ENCODE results near the gene TDG.

Gene TDG

DNA sequence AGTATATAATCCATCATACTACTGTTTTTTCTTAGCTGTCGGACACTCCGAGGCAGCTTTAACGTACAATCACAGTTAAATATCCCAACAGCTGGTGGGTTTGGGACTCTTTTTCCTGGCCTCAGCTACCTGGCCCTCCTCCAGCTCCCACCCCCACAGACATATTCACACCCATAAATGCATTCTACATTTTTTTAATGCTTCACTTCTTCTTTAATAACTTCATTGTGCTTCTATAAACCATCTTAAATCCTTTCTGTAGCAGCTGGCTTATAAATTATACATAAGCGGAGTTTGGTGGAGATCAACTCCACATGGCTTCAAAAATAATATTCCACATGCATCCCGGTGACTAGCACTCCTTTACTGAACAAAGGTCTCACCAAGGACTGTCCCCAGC, 33.3 kb downstream of the TDG start:
- TF ChIP-seq, protein P1, sequence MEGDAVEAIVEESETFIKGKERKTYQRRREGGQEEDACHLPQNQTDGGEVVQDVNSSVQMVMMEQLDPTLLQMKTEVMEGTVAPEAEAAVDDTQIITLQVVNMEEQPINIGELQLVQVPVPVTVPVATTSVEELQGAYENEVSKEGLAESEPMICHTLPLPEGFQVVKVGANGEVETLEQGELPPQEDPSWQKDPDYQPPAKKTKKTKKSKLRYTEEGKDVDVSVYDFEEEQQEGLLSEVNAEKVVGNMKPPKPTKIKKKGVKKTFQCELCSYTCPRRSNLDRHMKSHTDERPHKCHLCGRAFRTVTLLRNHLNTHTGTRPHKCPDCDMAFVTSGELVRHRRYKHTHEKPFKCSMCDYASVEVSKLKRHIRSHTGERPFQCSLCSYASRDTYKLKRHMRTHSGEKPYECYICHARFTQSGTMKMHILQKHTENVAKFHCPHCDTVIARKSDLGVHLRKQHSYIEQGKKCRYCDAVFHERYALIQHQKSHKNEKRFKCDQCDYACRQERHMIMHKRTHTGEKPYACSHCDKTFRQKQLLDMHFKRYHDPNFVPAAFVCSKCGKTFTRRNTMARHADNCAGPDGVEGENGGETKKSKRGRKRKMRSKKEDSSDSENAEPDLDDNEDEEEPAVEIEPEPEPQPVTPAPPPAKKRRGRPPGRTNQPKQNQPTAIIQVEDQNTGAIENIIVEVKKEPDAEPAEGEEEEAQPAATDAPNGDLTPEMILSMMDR (IDR thresholded peaks at IDR 0.05): no peak
- Histone ChIP-seq H3K36me3 (no peaks in the 10 kb centered on the region), H3K27ac (no peak overlapping the region), H3K4me1 (ENCODE audit: control insufficient read depth in 1 of 2, insufficient read depth in 1 of 2, low read depth in 1 of 2, low read length in 1 of 2) (no peaks in the 10 kb centered on the region), H3K27me3 (peaks cover 39% of the 10 kb centered on the region), H3K9me3 (no peaks in the 10 kb centered on the region), H3K4me3 (ENCODE audit: low read depth in 1 of 2, low read length in 1 of 2) (no peak overlapping the region)

DNA sequence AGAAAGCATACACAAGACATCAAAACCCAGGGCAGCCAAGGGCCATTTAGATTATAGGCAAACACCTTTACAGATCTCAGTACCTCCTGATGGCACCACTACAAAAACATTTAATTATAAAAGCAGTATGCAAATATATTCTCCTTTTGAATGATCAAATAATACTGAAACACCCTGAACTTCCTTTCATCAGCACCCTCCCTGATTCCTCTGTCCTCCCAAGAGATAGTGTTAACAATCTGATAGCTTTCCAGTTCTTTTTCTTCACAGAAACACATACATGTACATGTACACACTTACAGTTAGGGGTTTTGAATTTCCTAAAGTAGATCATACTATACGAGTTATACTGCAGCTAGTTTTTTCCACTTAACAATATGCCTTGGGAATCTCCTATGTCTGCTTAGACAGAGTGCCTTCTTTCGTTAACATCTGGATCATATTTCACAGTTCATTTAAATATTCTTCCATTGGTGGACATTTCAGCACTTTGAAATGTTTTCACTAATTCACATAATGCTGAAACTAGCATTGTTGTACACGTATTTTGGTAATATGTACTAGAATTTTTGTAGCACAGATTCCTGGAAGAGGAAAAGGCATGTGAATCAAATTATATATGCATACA, 35.2 kb downstream of the TDG start:
- peaks cover 29% of the 10 kb centered on the region for H3K27me3 ChIP-seq
- TF ChIP-seq, protein P1 (IDR thresholded peaks at IDR 0.05): no peak

DNA sequence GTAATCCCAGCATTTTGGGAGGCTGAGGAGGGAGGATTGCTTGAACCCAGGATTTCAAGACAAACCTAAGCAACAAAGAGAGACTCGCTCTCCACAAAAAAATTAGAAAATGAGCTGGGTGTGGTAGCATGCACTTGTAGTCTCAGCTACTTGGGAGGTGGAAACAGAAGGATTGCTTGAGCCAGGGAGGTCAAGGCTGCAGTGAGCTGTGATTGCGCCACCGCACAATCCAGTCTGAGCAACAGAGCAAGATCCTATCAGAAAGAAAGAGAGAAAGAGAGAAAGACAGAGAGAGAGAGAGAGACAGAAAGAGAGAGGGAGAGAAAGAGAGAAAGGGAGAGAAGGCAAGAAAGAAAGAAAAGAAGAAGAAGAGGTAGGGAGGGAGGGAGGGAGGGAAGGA, 37.0 kb downstream of the TDG start:
- TF ChIP-seq, protein P1 (IDR thresholded peaks at IDR 0.05): no peak
- Histone ChIP-seq H3K9me3 (no peaks in the 10 kb centered on the region), H3K4me1 (ENCODE audit: control insufficient read depth in 1 of 2, insufficient read depth in 1 of 2, low read depth in 1 of 2, low read length in 1 of 2) (no peaks in the 10 kb centered on the region)

More for the DNA sequence above, 35.2 kb downstream of the TDG start:
- no peak overlapping the region for H3K4me3 ChIP-seq (ENCODE audit: low read depth in 1 of 2, low read length in 1 of 2)
- no peaks in the 10 kb centered on the region for H3K36me3 ChIP-seq
- no peaks in the 10 kb centered on the region for H3K9me3 ChIP-seq
- H3K27ac ChIP-seq: no peak overlapping the region
- H3K4me1 ChIP-seq (ENCODE audit: control insufficient read depth in 1 of 2, insufficient read depth in 1 of 2, low read depth in 1 of 2, low read length in 1 of 2): no peaks in the 10 kb centered on the region

DNA sequence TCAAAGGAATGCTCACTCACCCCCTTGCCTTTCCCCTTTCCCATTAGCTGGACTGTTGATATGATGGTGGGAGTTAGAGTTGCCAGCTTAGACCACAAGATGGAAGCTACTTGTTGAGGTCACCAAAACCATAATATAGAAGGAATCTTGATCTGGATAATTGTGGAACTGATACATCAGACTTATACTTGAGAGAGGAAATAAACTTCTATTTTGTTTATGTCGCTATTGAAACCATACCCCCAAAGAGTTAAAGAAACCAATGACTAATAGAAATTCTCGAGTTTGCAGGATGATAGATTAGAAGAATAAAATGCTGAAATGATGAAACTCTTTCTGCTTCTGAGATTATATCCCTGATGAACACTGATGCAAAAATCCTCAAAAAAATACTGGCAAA, 37.9 kb downstream of the TDG start:
- H3K9me3 ChIP-seq: no peaks in the 10 kb centered on the region
- TF ChIP-seq, protein P1 (IDR thresholded peaks at IDR 0.05): no peak
- H3K4me1 ChIP-seq (ENCODE audit: control insufficient read depth in 1 of 2, insufficient read depth in 1 of 2, low read depth in 1 of 2, low read length in 1 of 2): no peaks in the 10 kb centered on the region
- H3K27ac ChIP-seq: no peak overlapping the region
- H3K36me3 ChIP-seq: no peaks in the 10 kb centered on the region
- peaks cover 36% of the 10 kb centered on the region for H3K27me3 ChIP-seq
- no peak overlapping the region for H3K4me3 ChIP-seq (ENCODE audit: low read depth in 1 of 2, low read length in 1 of 2)

More for the DNA sequence above, 37.0 kb downstream of the TDG start:
- Histone ChIP-seq H3K27me3 (peaks cover 36% of the 10 kb centered on the region), H3K36me3 (no peaks in the 10 kb centered on the region), H3K27ac (no peak overlapping the region), H3K4me3 (ENCODE audit: low read depth in 1 of 2, low read length in 1 of 2) (no peak overlapping the region)

DNA sequence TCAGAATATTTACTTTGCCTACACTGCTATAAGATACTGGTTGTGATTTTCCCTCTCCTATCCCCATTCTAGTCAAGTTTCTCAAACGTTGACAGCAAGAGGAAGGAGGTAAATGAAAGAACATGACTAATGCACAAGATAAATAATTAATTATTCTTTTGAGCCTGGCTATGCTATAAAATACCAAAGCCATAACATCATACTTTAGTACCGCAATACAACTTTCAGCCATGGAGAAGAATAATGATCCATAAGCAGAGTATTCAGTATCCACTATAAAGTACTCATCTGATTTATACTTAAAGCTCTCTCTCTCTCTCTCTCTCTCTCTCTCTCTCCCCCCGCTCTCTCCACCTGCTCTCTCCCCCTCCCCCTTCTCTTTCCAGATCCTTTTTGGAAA, 41.3 kb downstream of the TDG start:
- Histone ChIP-seq H3K27ac (no peak overlapping the region), H3K4me1 (ENCODE audit: control insufficient read depth in 1 of 2, insufficient read depth in 1 of 2, low read depth in 1 of 2, low read length in 1 of 2) (no peaks in the 10 kb centered on the region), H3K36me3 (no peaks in the 10 kb centered on the region), H3K4me3 (ENCODE audit: low read depth in 1 of 2, low read length in 1 of 2) (no peak overlapping the region), H3K27me3 (peaks cover 8% of the 10 kb centered on the region), H3K9me3 (no peaks in the 10 kb centered on the region)
- TF ChIP-seq, protein P1 (IDR thresholded peaks at IDR 0.05): no peak

All from neutrophil (primary cell).